GM19395 (cell line): Measurements from ENCODE around the gene S100A1.

Experiments used
- ATAC-seq: cut with Tn5 transposase; IDR thresholded peaks from one replicate; pipeline ENCODE4 v1.9.1; 2021; ENCODE audit warnings: mild to moderate bottlenecking, moderate library complexity; ENCODE audit not compliant: unreplicated experiment

S100A1 gene

GRCh38 chr1:153679337-153680119 is 51.3 kb downstream of the S100A1 start:
- no peak for ATAC-seq

- no peak for ATAC-seq
Observed at GRCh38 chr1:153680120-153680403, 51.8 kb downstream of the S100A1 start.
